Measurements from ENCODE around the gene FASN.

Gene FASN

GRCh38 chr17:82051776-82052637, 46.0 kb downstream of the FASN start, which contains the start of the genes GPS1 and RFNG:
Gene GPS1 (plus strand): TSS chr17:82051898. CDS start chr17:82051932, 34 bp downstream.
Gene RFNG (minus strand): TSS chr17:82051811. CDS start chr17:82051766, 45 bp downstream.
- no peak for TF ChIP-seq CTCF (IDR thresholded peaks at IDR 0.05)
- H3K9me3 ChIP-seq (ENCODE audit: control insufficient read depth, low read length), result no peaks in the 10 kb centered on the region
- peak within 1 kb of the TSS; percentile 46 for H3K9ac ChIP-seq
- peak within 1 kb of the TSS; percentile 95 for H3K4me2 ChIP-seq (ENCODE audit: low read length)
- H2AFZ ChIP-seq, result peak within 1 kb of the TSS; percentile 73
- H3K4me3 ChIP-seq (ENCODE audit: low read depth, low read length), result peak within 1 kb of the TSS; percentile 70
- H3K79me2 ChIP-seq, result no peaks in the 10 kb centered on the region
- no peaks in the 10 kb centered on the region for H3K4me1 ChIP-seq
- no peaks in the 10 kb centered on the region for H3K36me3 ChIP-seq (ENCODE audit: control insufficient read depth, insufficient read depth, low read length)
- no peak within 1 kb of the TSS for H3K27ac ChIP-seq
- no peaks in the 10 kb centered on the region for H3K27me3 ChIP-seq (ENCODE audit: control insufficient read depth, insufficient read depth, low read length)

GRCh38 chr17:82050761-82051641, 47.0 kb downstream of the FASN start:
- Histone ChIP-seq H3K27me3 (ENCODE audit: control insufficient read depth, insufficient read depth, low read length) (no peaks in the 10 kb centered on the region), H2AFZ (peak overlapping the region; percentile 73), H3K4me2 (ENCODE audit: low read length) (peak overlapping the region; percentile 95), H3K36me3 (ENCODE audit: control insufficient read depth, insufficient read depth, low read length) (no peaks in the 10 kb centered on the region), H3K9ac (peak overlapping the region; percentile 46), H3K79me2 (no peaks in the 10 kb centered on the region), H3K4me1 (no peaks in the 10 kb centered on the region), H3K9me3 (ENCODE audit: control insufficient read depth, low read length) (no peaks in the 10 kb centered on the region), H3K27ac (no peak overlapping the region), H3K4me3 (ENCODE audit: low read depth, low read length) (peak overlapping the region; percentile 70)
- TF ChIP-seq CTCF (IDR thresholded peaks at IDR 0.05), result no peak

GRCh38 chr17:82050152-82050760, 47.8 kb downstream of the FASN start:
- Histone ChIP-seq H3K4me1 (no peaks in the 10 kb centered on the region), H3K27me3 (ENCODE audit: control insufficient read depth, insufficient read depth, low read length) (no peaks in the 10 kb centered on the region), H3K9ac (no peak overlapping the region), H3K4me2 (ENCODE audit: low read length) (peak overlapping the region; percentile 95), H3K9me3 (ENCODE audit: control insufficient read depth, low read length) (no peaks in the 10 kb centered on the region), H3K27ac (no peak overlapping the region), H3K79me2 (no peaks in the 10 kb centered on the region), H3K36me3 (ENCODE audit: control insufficient read depth, insufficient read depth, low read length) (no peaks in the 10 kb centered on the region), H2AFZ (no peak overlapping the region), H3K4me3 (ENCODE audit: low read depth, low read length) (peak overlapping the region; percentile 70)
- TF ChIP-seq CTCF (IDR thresholded peaks at IDR 0.05), result no peak

- Histone ChIP-seq H2AFZ (no peak overlapping the region), H3K36me3 (ENCODE audit: control insufficient read depth, insufficient read depth, low read length) (no peaks in the 10 kb centered on the region), H3K4me1 (no peaks in the 10 kb centered on the region), H3K4me2 (ENCODE audit: low read length) (no peak overlapping the region), H3K27me3 (ENCODE audit: control insufficient read depth, insufficient read depth, low read length) (no peaks in the 10 kb centered on the region), H3K9me3 (ENCODE audit: control insufficient read depth, low read length) (no peaks in the 10 kb centered on the region), H3K79me2 (no peaks in the 10 kb centered on the region), H3K27ac (no peak overlapping the region), H3K9ac (no peak overlapping the region), H3K4me3 (ENCODE audit: low read depth, low read length) (no peak overlapping the region)
- no peak for TF ChIP-seq CTCF (IDR thresholded peaks at IDR 0.05)
Measured at GRCh38 chr17:82049521-82049971, 48.5 kb downstream of the FASN start.
